ENCODE data around the gene SYS1.

GRCh38 chr20:45412653-45413052 lies 49.7 kb downstream of the SYS1 start:
- TF ChIP-seq CTCF (IDR thresholded peaks at IDR 0.05): no peak
- TF ChIP-seq POLR2A (IDR thresholded peaks at IDR 0.05): no peak

Data from heart left ventricle (tissue), 13 donors.